ENCODE measurements around the gene PARP9.

PARP9 gene

GRCh38 chr3:122548076-122548475 lies 16.0 kb downstream of the PARP9 start:
- no peak for DNase-seq (ENCODE audit: low read depth)
- TF ChIP-seq CTCF (IDR thresholded peaks at IDR 0.05; ENCODE audit: low read depth, low read length, missing control alignments) = no peak
- H3K4me3 ChIP-seq (ENCODE audit: low read depth, low read length) = no peak overlapping the region

GRCh38 chr3:122546151-122546550 lies 17.9 kb downstream of the PARP9 start:
- TF ChIP-seq CTCF (IDR thresholded peaks at IDR 0.05; ENCODE audit: low read depth, low read length, missing control alignments) = no peak
- H3K4me3 ChIP-seq (ENCODE audit: low read depth, low read length) = no peak overlapping the region
- no peak for DNase-seq (ENCODE audit: low read depth)

- H3K4me3 ChIP-seq (ENCODE audit: low read depth, low read length) = no peak overlapping the region
- TF ChIP-seq CTCF (IDR thresholded peaks at IDR 0.05; ENCODE audit: low read depth, low read length, missing control alignments) = no peak
- DNase-seq (ENCODE audit: low read depth) = no peak
Observed at GRCh38 chr3:122538956-122539490, 25.1 kb downstream of the PARP9 start.

GRCh38 chr3:122536632-122537001 lies 27.5 kb downstream of the PARP9 start:
- DNase-seq (ENCODE audit: low read depth) = no peak
- no peak overlapping the region for H3K4me3 ChIP-seq (ENCODE audit: low read depth, low read length)
- no peak for TF ChIP-seq CTCF (IDR thresholded peaks at IDR 0.05; ENCODE audit: low read depth, low read length, missing control alignments)

GRCh38 chr3:122535964-122536631 lies 28.0 kb downstream of the PARP9 start:
- no peak overlapping the region for H3K4me3 ChIP-seq (ENCODE audit: low read depth, low read length)
- no peak for TF ChIP-seq CTCF (IDR thresholded peaks at IDR 0.05; ENCODE audit: low read depth, low read length, missing control alignments)
- no peak for DNase-seq (ENCODE audit: low read depth)

GRCh38 chr3:122533931-122534334 lies 30.2 kb downstream of the PARP9 start:
- no peak overlapping the region for H3K4me3 ChIP-seq (ENCODE audit: low read depth, low read length)
- peak; percentile 67 for DNase-seq (ENCODE audit: low read depth)
- no peak for TF ChIP-seq CTCF (IDR thresholded peaks at IDR 0.05; ENCODE audit: low read depth, low read length, missing control alignments)

- DNase-seq (ENCODE audit: low read depth) = no peak
- no peak for TF ChIP-seq CTCF (IDR thresholded peaks at IDR 0.05; ENCODE audit: low read depth, low read length, missing control alignments)
- no peak overlapping the region for H3K4me3 ChIP-seq (ENCODE audit: low read depth, low read length)
Observed at GRCh38 chr3:122533480-122533879, 30.6 kb downstream of the PARP9 start.
